OCI-LY7 (cell line): Measurements from ENCODE around the gene MGAT4C. TPM values are rescaled to one million over a fixed set of nuclear protein-coding genes. Genes with fewer than 3 reads are reported as not detected.

Experiments used
- BruUV-seq: library from RNA; stranded (reverse); fragments of 400-500 nt; replicated peaks from 2 replicates; lab custom pipeline; 2021; lab: Mats Ljungman, UMichigan
- CTCF ChIA-PET: fragments of 300-600 bp; sonication (Branson Sonifier 250); formaldehyde crosslinking; loops from one replicate; lab custom pipeline; 2022; ENCODE audit warnings: antibody characterized with exemption; ENCODE audit not compliant: unreplicated experiment; lab: Charles Lee
- POLR2A ChIA-PET: fragments of 300-600 bp; sonication (Branson Sonifier 250); formaldehyde crosslinking; loops from one replicate; lab custom pipeline; 2022; ENCODE audit warnings: antibody characterized with exemption; lab: Charles Lee
- DNase-seq: peaks from one replicate; pipeline ENCODE4 v3.0.0-alpha.2; 2015; ENCODE audit warnings: low spot score
- H2AFZ ChIP-seq: fragments of 200-600 bp; sonication (generic), shearing (Covaris generic); 2 replicates; pipeline ENCODE4 v1.6.1; 2014; ENCODE audit warnings: mild to moderate bottlenecking, antibody characterized with exemption, low read length, moderate library complexity
- H3K27ac ChIP-seq: fragments of 200-600 bp; sonication (generic); 2 replicates; pipeline ENCODE4 v1.5.1; 2014; ENCODE audit warnings: mixed run types, low read depth, mild to moderate bottlenecking, moderate library complexity, low read length, inconsistent platforms; ENCODE audit not compliant: poor library complexity, severe bottlenecking
- H3K36me3 ChIP-seq: fragments of 200-600 bp; sonication (generic); 2 replicates; pipeline ENCODE4 v1.6.1; 2014; ENCODE audit warnings: mild to moderate bottlenecking, antibody characterized with exemption, low read length, moderate library complexity, mixed read lengths; ENCODE audit not compliant: insufficient read depth
- H3K4me1 ChIP-seq: fragments of 200-600 bp; sonication (generic); 2 replicates; pipeline ENCODE4 v1.5.1; 2014; ENCODE audit warnings: mild to moderate bottlenecking, low read length; ENCODE audit not compliant: insufficient read depth, poor library complexity, severe bottlenecking
- H3K4me2 ChIP-seq: fragments of 200-600 bp; sonication (generic); 2 replicates; pipeline ENCODE4 v1.6.1; 2014; ENCODE audit warnings: mild to moderate bottlenecking, low read length
- H3K4me3 ChIP-seq: fragments of 200-600 bp; sonication (generic); 2 replicates; pipeline ENCODE4 v1.5.1; 2014; ENCODE audit warnings: mild to moderate bottlenecking, low read depth, low read length; ENCODE audit not compliant: poor library complexity, severe bottlenecking
- H3K79me2 ChIP-seq: fragments of 200-600 bp; sonication (generic); 2 replicates; pipeline ENCODE4 v1.6.1; 2016; ENCODE audit warnings: low read depth, mild to moderate bottlenecking, low read length, moderate library complexity, mixed read lengths; ENCODE audit not compliant: insufficient read depth
- H3K9me2 ChIP-seq: fragments of 200-600 bp; sonication (generic); 2 replicates; pipeline ENCODE4 v1.6.1; 2016; ENCODE audit warnings: mild to moderate bottlenecking, low read length, mixed read lengths; ENCODE audit not compliant: insufficient read depth
- H3K9me3 ChIP-seq: fragments of 200-600 bp; sonication (generic); 2 replicates; pipeline ENCODE4 v1.6.1; 2014; ENCODE audit warnings: mild to moderate bottlenecking, mixed run types, low read length, mixed read lengths
- H4K20me1 ChIP-seq: fragments of 200-600 bp; sonication (generic); 2 replicates; pipeline ENCODE4 v1.6.1; 2014; ENCODE audit warnings: mild to moderate bottlenecking, antibody characterized with exemption, low read length, moderate library complexity, mixed read lengths; ENCODE audit not compliant: insufficient read depth
- CTCF ChIP-seq: fragments of 200-600 bp; sonication (generic); conservative IDR thresholded peaks from 2 replicates; pipeline ENCODE4 v1.5.1; 2014; ENCODE audit warnings: mild to moderate bottlenecking, antibody characterized with exemption, low read length, moderate library complexity, mixed read lengths
- EZH2phosphoT487 ChIP-seq: fragments of 200-600 bp; sonication (generic); IDR thresholded peaks from 2 replicates; pipeline ENCODE4 v1.6.1; 2018; ENCODE audit warnings: low read depth, borderline replicate concordance, mild to moderate bottlenecking, mixed run types, antibody characterized with exemption, low read length, moderate library complexity, mixed read lengths
- intact Hi-C: fragments of 100-400 bp; cut with micrococcal nuclease; formaldehyde crosslinking; loops from one replicate; pipeline ENCODE4 v1.10.0; 2022; ENCODE audit not compliant: unreplicated experiment
- total RNA-seq, 2 experiments: library from RNA; depleted of rRNA in 1 of 2; stranded (reverse); fragments of >200 nt in 1 of 2; shearing (Covaris generic) in 1 of 2; gene quantifications; 2 replicates each; pipeline ENCODE4 v1.2.3, GENCODE V29; 2014 to 2022

MGAT4C gene
- total RNA-seq, 2 experiments from 2014 or later = not detected

GRCh38 chr12:86006727-86007126 is 249.5 kb downstream of the MGAT4C start:
- Histone ChIP-seq H2AFZ (no peak overlapping the region), H3K4me3 (no peak overlapping the region), H3K79me2 (no peaks in the 10 kb centered on the region), H3K4me1 (no peaks in the 10 kb centered on the region), H4K20me1 (no peaks in the 10 kb centered on the region), H3K27ac (no peak overlapping the region), H3K36me3 (no peaks in the 10 kb centered on the region), H3K9me2 (no peaks in the 10 kb centered on the region), H3K4me2 (no peak overlapping the region), H3K9me3 (no peaks in the 10 kb centered on the region)
- CTCF ChIA-PET = no interaction called here
- TF ChIP-seq EZH2phosphoT487 (no peak), CTCF (no peak)
- no peak for DNase-seq
- BruUV-seq = no TSS peak
- POLR2A ChIA-PET = no interaction called here
- intact Hi-C loops = no loop called here

GRCh38 chr12:85998074-85998473 is 258.1 kb downstream of the MGAT4C start:
- Histone ChIP-seq H3K9me3 (no peaks in the 10 kb centered on the region), H3K4me3 (no peak overlapping the region), H3K79me2 (no peaks in the 10 kb centered on the region), H4K20me1 (no peaks in the 10 kb centered on the region), H3K36me3 (no peaks in the 10 kb centered on the region), H3K4me2 (no peak overlapping the region), H2AFZ (no peak overlapping the region), H3K9me2 (no peaks in the 10 kb centered on the region), H3K4me1 (no peaks in the 10 kb centered on the region), H3K27ac (no peak overlapping the region)
- CTCF ChIA-PET = no interaction called here
- no peak for DNase-seq
- POLR2A ChIA-PET = no interaction called here
- intact Hi-C loops = no loop called here
- BruUV-seq = no TSS peak
- TF ChIP-seq EZH2phosphoT487 = no peak
- TF ChIP-seq CTCF = no peak

DNA sequence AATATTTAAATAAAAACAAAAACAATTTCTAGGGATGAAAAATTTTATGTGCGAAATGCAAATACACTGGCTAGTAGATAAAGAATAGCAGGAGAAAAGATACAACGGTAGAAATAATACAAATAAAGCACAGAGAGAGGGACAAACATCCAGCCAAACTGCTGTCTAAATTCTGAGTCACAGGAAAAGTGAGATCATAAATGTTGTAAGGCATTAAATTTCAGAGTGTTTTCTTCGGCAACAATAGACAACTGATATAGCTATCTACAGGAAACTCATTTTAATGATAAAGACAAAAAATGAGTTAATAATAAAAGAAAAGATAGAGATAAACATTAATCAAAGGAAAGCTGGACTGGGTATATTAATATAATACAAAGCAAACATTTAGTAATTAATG is 259.9 kb downstream of the MGAT4C start:
- no peaks in the 10 kb centered on the region for H3K36me3 ChIP-seq
- no peak overlapping the region for H3K27ac ChIP-seq
- no TSS peak for BruUV-seq
- no peak overlapping the region for H2AFZ ChIP-seq
- H3K79me2 ChIP-seq = no peaks in the 10 kb centered on the region
- ChIA-PET CTCF (no interaction called here), POLR2A (no interaction called here)
- H3K4me3 ChIP-seq = no peak overlapping the region
- DNase-seq = no peak
- intact Hi-C loops = no loop called here
- H3K9me2 ChIP-seq = no peaks in the 10 kb centered on the region
- no peak overlapping the region for H3K4me2 ChIP-seq
- no peaks in the 10 kb centered on the region for H4K20me1 ChIP-seq
- H3K9me3 ChIP-seq = no peaks in the 10 kb centered on the region
- H3K4me1 ChIP-seq = no peaks in the 10 kb centered on the region
- TF ChIP-seq CTCF = no peak
